ENCODE measurements around the gene DGKI. TPM values are rescaled to one million over a fixed set of nuclear protein-coding genes. Genes with fewer than 3 reads are reported as not detected.

Gene DGKI
- total and polyA plus RNA-seq, 9 of the 15 experiments (the other 6 are each of a cell fraction or from before 2014, with no cell fraction given), result 0.11 to 0.54 (median 0.15) TPM; not detected in 5

DNA sequence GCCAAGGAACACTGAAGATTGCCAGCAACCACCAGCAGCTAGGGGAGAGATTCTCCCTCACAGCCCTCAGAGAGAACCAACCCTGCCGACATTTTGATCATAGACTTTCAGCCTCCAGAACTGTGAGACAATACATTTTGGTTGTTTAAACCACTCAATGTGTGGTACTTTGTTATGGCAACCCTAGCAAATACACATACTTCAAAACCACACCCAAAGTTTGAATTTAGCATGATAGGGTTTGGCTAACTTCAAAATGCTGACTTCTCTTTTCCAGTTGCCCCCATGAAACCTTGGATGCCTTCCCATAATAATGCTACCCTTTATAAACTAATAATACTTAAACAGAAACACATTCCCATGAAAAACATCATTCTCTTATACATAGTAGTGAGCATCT, 149.8 kb downstream of the DGKI start (continued):
- TF ChIP-seq, protein P1, sequence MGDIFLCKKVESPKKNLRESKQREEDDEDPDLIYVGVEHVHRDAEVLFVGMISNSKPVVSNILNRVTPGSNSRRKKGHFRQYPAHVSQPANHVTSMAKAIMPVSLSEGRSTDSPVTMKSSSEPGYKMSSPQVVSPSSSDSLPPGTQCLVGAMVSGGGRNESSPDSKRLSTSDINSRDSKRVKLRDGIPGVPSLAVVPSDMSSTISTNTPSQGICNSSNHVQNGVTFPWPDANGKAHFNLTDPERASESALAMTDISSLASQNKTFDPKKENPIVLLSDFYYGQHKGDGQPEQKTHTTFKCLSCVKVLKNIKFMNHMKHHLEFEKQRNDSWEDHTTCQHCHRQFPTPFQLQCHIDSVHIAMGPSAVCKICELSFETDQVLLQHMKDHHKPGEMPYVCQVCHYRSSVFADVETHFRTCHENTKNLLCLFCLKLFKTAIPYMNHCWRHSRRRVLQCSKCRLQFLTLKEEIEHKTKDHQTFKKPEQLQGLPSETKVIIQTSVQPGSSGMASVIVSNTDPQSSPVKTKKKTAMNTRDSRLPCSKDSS (IDR thresholded peaks at IDR 0.05; ENCODE audit: low read depth, partially characterized antibody), result no peak

DNA sequence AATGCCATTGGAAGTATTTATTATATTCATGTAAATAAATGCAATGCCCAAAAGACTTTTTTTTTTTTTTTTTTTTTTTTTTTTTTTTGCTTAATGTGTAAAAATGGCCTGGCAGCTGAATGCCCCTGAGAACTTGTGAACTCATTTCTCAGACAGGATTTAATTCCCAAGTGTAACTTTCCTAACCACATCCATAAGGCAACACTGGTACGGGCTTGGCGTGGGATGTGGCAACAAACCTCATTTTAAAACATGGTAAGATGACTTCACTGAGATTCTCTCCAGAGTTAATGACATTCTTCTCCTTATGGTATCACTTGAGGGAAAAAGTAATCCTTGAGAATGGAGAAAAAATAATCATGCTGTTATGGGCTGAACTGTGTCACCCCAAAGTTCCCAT, 150.4 kb downstream of the DGKI start:
- no peak for ATAC-seq
- H4K20me1 ChIP-seq (replicated peaks; ENCODE audit: control insufficient read depth, insufficient read depth, low read length), result no peaks in the 10 kb centered on the region
- no peaks in the 10 kb centered on the region for H3K9me3 ChIP-seq (replicated peaks; ENCODE audit: control insufficient read depth, insufficient read depth, low read depth, low read length)
- no peaks in the 10 kb centered on the region for H3K4me1 ChIP-seq (replicated peaks in 1 of 2; ENCODE audit: control insufficient read depth in 2 of 2, insufficient read depth in 2 of 2, low read length in 2 of 2)
- H3K9me1 ChIP-seq (ENCODE audit: control insufficient read depth, insufficient read depth, low read length), result no peaks in the 10 kb centered on the region
- H3K27ac ChIP-seq (ENCODE audit: extremely low read depth, low read depth, low read length), result no peak overlapping the region
- no peak for DNase-seq (ENCODE audit: extremely low read depth in 1 of 4, low spot score in 3 of 4)
- WGBS (ENCODE audit: insufficient coverage, low coverage, missing lambda C conversion rate), result 0% methylated on average over 2 of the region's 2 CpGs
- no peaks in the 10 kb centered on the region for H3K79me2 ChIP-seq (ENCODE audit: control insufficient read depth, insufficient read depth, low read length)
- intact Hi-C loops (cut with micrococcal nuclease), result no loop called here
- no peak overlapping the region for H2AFZ ChIP-seq (ENCODE audit: low read depth, low read length)
- H3K27me3 ChIP-seq (ENCODE audit: control insufficient read depth in 2 of 2, insufficient read depth in 2 of 2, low read length in 2 of 2), result no peaks in the 10 kb centered on the region; a peak in 1 of 5 replicates
- CTCF ChIA-PET (ENCODE audit: low intra/inter-chr PET ratio), result no interaction called here
- no peak overlapping the region for H3K4me3 ChIP-seq
- FAIRE-seq, result no peak
- no peak overlapping the region for H3K4me2 ChIP-seq (ENCODE audit: insufficient read depth, low read length)
- no TSS peak for BruUV-seq (replicated peaks)
- in situ Hi-C loops (cut with MboI), result no loop called here
- H3K36me3 ChIP-seq (ENCODE audit: control insufficient read depth, insufficient read depth, low read length), result no peaks in the 10 kb centered on the region
- POLR2A ChIA-PET, result interaction anchor here (0.6 kb wide), 1 partner anchor 207 kb away, joined by 4 read pairs; no protein-coding TSS in a partner anchor
- H3K9ac ChIP-seq (ENCODE audit: insufficient read depth in 1 of 2, low read depth in 2 of 2, low read length in 2 of 2), result no peak overlapping the region
- TF ChIP-seq SAP30 (IDR thresholded peaks at IDR 0.05; ENCODE audit: borderline replicate concordance, insufficient read depth, low read depth, low read length, poor library complexity, severe bottlenecking) (no peak), KDM4B (IDR thresholded peaks at IDR 0.05; ENCODE audit: borderline replicate concordance in 2 of 2, low read depth in 1 of 2) (no peak), HNRNPH1 (optimal IDR thresholded peaks at IDR 0.05; ENCODE audit: low read depth, low read length) (no peak), SUPT5H (IDR thresholded peaks at IDR 0.05) (no peak), CC2D1A (IDR thresholded peaks at IDR 0.05) (no peak), SPI1 (IDR thresholded peaks at IDR 0.05; ENCODE audit: borderline replicate concordance, low read depth, low read length) (no peak), SAFB (IDR thresholded peaks at IDR 0.05; ENCODE audit: borderline replicate concordance, low read depth, low read length) (no peak), RHOXF2B (CRISPR knock-in tag; conservative IDR thresholded peaks at IDR 0.05) (no peak), ZNF174 (CRISPR knock-in tag; IDR thresholded peaks at IDR 0.05) (no peak), GTF2F1 (IDR thresholded peaks at IDR 0.05; ENCODE audit: low read depth, low read length) (no peak), E2F3 (CRISPR knock-in tag; IDR thresholded peaks at IDR 0.05) (no peak), ZFX (CRISPR knock-in tag; IDR thresholded peaks at IDR 0.05) (no peak), NFRKB (IDR thresholded peaks at IDR 0.05; ENCODE audit: low read depth) (no peak), TAL1 (IDR thresholded peaks at IDR 0.05) (no peak), TFAM (CRISPR knock-in tag; conservative IDR thresholded peaks at IDR 0.05) (no peak)
- TF ChIP-seq, protein P2, sequence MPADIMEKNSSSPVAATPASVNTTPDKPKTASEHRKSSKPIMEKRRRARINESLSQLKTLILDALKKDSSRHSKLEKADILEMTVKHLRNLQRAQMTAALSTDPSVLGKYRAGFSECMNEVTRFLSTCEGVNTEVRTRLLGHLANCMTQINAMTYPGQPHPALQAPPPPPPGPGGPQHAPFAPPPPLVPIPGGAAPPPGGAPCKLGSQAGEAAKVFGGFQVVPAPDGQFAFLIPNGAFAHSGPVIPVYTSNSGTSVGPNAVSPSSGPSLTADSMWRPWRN (IDR thresholded peaks at IDR 0.05; ENCODE audit: low read depth), result no peak
- TF ChIP-seq, protein P3, sequence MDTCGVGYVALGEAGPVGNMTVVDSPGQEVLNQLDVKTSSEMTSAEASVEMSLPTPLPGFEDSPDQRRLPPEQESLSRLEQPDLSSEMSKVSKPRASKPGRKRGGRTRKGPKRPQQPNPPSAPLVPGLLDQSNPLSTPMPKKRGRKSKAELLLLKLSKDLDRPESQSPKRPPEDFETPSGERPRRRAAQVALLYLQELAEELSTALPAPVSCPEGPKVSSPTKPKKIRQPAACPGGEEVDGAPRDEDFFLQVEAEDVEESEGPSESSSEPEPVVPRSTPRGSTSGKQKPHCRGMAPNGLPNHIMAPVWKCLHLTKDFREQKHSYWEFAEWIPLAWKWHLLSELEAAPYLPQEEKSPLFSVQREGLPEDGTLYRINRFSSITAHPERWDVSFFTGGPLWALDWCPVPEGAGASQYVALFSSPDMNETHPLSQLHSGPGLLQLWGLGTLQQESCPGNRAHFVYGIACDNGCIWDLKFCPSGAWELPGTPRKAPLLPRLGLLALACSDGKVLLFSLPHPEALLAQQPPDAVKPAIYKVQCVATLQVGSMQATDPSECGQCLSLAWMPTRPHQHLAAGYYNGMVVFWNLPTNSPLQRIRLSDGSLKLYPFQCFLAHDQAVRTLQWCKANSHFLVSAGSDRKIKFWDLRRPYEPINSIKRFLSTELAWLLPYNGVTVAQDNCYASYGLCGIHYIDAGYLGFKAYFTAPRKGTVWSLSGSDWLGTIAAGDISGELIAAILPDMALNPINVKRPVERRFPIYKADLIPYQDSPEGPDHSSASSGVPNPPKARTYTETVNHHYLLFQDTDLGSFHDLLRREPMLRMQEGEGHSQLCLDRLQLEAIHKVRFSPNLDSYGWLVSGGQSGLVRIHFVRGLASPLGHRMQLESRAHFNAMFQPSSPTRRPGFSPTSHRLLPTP (IDR thresholded peaks at IDR 0.05; ENCODE audit: borderline replicate concordance, extremely low read depth, insufficient read length), result no peak
